Activated CD8-positive, alpha-beta memory T cell treated with anti-CD3 and anti-CD28 coated beads for 48 hours (primary cell): ENCODE data around the gene TNRC18.
"Not testable (repeated sequence)": the region's sequence is repeated elsewhere in the genome, so short reads cannot be mapped to it uniquely, and the experiment has no call there.

Experiments
- DNase-seq, 3 experiments: peaks; one replicate each; pipeline ENCODE4 v3.0.0-alpha.2; 2020; ENCODE audit warnings: low read depth in 2 of 3, low spot score in 2 of 3

TNRC18 gene

DNA sequence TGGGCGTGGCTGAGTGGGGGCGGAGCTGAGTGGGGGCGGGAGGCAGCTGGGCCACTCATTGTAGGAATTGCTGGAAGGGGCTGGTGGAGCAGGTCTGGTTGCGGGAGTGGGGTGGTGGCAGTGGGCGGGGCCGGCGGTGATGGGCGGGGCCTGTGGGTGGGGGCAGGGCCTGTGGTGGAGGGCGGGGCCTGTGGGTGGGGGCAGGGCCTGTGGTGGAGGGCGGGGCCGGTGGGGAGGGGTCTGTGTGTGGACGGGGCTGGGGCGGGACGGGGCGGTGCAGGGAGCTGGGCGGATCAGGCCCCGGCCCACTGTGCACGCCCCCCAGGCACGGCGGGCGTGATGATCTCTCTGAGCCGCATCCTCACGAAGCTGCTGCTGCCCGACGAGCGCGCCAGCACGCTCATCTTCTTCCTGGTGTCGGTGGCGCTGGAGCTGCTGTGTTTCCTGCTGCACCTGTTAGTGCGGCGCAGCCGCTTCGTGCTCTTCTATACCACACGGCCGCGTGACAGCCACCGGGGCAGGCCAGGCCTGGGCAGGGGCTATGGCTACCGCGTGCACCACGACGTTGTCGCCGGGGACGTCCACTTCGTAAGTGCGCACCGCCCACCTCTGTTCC, 126.9 kb downstream of the TNRC18 start:
- peak; percentile 20 to 56 (median 29) for DNase-seq

DNA sequence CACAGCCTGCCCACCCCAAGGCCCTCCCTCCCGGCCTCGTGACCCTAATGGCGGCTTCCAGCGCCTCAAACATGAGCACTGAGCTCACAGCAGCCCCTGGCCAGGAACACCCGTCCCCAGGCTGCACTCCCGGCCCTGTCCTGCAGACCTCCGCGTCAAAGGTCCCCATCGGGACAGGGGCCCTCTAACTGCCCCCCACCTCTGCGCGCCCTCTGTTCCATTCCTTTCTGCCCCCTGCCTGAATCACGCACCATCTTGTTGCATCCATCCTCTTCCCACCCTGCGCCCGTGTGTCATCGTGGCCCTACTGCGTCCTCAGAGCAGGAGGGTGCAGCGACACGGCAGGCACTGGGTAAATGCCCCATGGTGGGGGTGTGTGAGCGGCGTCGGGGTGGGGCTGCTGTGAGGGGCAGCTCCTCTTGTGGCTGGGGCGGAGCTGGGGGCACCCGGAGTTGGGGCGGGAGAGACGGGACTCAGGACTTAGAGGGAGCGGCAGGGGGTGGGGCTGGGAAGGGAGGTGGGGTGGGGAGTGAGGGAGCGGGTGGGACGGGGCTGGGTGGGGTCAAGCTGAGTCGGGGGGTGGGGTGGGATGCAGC, 127.5 kb downstream of the TNRC18 start:
- DNase-seq: no peak

DNA sequence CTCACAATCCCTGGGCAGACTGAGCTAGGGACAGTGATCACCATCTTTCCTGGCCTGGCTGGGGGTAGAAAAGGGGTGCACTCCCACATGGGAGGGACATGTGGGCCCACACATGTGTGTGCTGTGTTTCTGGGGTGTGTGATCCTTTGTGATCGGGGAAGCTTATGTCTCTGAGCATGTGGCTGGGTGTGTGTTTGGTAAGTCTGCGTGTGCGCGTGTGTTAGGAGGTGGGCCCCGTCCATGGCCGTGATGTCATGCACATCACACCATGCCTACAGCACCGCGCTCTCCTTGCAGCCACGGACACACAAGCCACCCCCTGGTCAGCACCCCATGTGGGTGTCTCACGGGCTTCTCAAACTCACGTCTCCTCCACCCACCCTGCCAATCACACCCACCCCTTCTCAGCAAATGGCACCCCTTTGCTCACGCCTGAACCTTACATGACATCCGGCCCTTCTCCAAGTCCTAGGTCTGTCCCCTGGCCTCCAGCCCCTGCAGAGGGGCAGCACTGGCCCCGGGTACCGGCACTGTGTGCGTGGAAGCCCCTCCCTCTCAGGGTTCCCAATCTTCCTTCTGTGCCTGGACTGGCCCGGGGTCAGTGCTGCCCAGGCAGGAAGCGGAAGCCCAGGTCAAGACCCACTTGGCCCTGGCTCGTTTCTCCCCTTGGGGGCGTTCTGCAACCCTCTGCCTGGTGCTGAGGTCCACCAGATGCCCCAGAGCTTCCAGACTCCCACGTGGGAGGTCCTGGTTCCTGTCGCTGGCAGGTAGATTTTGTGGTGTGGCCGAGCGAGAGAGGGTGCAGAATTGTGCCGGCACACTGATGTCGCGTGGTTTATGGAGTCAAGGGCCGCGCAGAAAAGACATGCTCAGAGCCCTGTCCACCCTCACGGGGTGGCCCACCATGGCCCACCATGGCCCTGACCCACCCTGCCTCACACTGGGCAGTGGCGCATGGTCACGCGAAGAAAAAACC, 128.3 kb downstream of the TNRC18 start:
- no peak for DNase-seq

GRCh38 chr7:5294169-5294987, 129.3 kb downstream of the TNRC18 start:
- DNase-seq: no peak

DNA sequence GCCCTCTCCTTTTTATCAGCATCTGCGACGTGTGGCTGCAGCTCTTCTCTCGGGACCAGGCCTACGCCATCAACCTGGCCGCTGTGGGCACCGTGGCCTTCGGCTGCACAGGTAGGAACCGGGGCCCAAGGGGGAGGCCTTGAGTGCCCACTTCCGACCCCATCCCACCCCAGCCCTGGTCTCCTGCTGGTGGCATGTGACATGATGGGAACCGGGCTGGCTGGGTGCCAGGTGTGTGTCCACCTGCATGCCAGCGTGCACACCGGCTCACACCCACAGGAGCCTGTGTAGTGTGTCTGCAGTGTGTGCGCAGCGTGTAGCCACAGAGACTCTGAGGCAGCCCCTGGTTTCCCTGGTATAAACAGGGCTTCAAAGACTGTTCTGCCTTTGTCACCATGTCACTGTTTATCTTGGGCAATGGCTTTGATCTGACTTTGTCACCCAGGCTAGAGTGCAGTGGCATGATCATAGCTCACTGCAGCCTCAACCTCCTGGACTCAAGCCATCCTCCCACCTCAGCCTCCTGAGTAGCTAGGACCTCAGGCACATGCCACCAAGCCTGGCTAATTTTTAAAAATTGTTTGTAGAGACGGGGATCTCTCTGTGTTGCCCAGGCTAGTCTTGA, 131.8 kb downstream of the TNRC18 start:
- DNase-seq: not testable (repeated sequence)

DNA sequence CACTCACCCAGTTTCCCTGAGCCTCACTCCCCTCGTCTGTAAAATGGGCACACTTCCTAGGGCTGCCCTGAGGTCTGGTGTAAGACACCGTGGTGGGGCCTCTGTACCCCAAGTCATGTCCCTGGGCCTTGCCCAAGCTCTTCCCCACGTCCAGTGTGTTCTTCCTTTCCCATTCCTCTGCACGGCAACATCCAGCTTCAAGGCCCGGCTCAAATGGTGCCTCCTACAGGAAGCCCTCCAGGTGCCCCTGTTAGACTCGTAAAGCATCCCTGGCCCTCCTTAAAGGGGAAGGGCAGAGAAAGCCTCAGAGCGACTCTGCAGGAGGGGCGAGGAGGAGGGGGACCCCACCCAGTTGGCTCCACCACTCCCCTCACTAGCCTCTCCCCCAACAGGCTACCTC, 132.3 kb downstream of the TNRC18 start:
- no peak for DNase-seq

DNA sequence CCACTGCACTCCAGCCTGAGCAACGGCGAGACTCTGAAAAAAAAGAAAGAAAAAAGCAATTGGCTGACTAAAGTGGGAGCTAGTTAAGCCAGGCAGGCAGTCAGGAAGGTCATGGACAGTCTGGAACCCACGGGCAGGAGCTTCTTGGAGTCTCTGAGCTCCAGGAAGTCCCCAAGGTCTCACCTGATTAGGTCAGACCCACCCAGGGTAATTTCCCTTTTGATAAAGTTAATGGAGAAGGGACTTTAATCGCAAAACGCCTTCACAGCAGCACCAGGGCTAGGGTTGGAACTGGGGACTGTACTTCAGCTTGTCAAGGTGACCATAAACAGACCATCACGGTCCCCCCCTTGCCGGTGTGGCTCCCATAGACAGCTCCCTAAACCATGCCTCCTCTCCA, 134.3 kb downstream of the TNRC18 start:
- DNase-seq: no peak

DNA sequence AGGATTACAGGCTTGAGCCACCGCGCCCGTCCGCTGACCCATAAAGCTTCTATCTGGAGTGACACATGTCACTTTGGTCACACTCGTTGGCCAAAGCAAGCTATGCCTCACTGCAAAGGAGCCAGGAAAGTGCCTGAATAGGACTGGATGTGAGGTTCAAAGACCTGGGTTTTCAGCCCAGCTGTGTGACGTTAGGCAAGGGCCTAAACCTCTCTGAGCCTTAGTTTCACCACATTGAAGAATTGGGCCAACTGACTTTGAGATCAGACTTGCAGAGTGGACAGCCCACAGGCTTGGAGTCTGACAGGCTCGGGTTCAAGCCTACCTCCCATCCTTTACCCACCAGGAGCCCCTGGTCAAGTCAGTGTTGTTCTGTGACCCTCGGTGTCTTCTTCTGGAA, 135.1 kb downstream of the TNRC18 start:
- DNase-seq: not testable (repeated sequence)

DNA sequence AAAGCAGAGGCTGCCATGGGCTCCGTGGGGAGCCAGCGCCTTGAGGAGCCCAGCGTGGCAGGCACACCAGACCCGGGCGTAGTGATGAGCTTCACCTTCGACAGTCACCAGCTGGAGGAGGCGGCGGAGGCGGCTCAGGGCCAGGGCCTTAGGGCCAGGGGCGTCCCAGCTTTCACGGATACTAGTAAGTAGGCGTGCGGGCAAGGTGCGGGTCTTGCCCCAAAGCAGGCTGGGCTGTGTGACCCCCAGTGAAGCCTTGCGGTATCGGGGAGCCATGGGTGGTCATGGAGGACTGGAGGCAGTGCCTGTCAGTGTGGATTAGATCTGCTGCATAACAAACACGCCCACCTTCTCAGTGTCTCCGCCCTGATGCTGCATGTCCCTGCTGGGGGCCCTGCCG, 135.8 kb downstream of the TNRC18 start:
- no peak for DNase-seq

GRCh38 chr7:5287373-5287772, 136.3 kb downstream of the TNRC18 start:
- DNase-seq: not testable (repeated sequence)

DNA sequence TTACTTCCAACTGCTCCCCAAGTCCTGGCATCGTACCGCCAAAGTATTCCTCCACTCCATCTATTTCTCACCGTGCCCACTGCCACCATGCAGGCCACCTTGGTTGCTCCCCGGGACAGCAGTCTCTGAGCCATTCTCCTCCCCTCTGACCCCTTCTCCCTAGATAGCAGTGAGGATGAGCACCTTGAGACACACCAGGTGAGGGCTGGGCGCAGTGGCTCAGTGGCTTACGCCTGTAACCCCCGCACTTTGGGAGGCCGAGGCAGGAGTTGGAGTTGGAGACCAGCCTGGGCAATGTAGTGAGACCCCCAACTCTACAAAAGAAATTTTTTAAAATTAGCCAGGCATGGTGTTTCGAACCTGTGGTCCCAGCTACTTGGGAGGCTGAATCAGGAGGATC, 136.7 kb downstream of the TNRC18 start:
- no peak for DNase-seq

DNA sequence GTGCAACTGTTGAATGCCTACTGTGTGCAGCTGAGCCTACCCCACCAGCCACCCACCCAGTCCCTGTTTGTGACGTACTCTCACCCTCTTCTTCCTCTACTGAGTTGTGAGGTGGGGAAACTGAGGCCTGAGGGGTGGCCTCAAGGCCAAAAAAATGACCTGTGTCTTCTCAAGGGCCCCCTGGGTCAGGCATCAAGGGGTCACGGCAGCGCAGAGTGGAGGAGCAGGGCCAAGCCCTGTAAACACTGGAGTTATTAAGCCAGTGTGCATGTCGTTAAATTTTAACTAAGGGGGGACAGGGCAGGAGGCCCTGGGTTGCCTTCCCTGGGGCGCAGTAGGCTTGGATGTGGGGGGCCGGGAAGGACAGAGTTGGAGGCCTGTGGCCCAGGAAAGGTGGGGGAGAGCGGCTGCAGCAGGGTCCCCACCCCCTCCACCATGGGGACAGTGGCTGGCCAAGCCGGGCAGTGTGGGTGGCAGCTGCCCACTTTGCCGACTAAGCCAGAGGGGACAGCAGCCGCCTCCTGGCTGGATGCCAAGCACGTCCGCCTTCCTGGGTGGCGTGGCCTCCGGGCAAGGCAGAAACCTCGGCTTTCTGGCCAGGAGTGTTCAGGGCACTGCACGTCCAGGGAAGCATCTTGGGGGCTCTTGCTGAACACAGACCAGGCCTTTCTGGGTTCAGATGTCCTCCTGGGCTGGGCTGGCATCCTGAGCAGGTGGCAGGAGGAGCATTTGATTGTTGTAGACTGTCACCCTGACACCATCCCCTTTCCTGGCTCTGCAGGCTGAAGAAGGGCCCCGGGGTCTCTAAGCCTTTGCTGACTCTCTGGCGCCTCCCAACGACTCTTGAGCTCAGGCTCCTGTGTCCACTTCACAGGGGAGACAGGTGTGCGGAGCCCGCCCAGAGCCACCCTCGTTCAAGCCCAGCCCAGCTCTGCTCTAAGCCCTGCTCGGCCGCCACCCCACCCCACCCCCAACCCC, 139.0 kb downstream of the TNRC18 start:
- no peak for DNase-seq

- DNase-seq: no peak
These were observed 140.0 kb downstream of the TNRC18 start for GRCh38 chr7:5283421-5284303.

GRCh38 chr7:5282543-5283316, 140.9 kb downstream of the TNRC18 start, which contains the start of gene SLC29A4:
SLC29A4 (plus strand) TSS chr7:5282943; CDS start chr7:5287817, 4,874 bp downstream.
- no peak for DNase-seq

- DNase-seq: not testable (repeated sequence)
These were observed 141.8 kb downstream of the TNRC18 start for GRCh38 chr7:5281598-5282500.

DNA sequence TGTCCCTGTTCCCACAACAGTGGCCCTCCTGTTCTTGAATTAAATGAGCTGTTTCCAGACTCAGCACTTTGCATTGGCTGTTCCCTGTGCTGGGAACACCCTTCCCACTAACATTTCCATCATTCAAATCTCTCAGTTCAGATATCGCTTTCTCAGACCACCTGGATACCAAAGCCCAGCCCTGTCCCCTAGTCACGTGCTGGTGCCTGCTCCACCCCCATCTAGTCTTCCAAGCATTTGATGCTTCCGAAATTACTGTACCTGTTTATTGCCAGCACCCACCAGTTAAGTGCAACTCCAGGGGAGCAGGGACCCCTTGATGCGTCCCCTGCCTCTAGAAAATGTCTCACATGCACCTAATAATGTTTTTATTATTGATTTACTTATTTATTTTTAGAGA, 143.9 kb downstream of the TNRC18 start:
- DNase-seq: no peak

DNA sequence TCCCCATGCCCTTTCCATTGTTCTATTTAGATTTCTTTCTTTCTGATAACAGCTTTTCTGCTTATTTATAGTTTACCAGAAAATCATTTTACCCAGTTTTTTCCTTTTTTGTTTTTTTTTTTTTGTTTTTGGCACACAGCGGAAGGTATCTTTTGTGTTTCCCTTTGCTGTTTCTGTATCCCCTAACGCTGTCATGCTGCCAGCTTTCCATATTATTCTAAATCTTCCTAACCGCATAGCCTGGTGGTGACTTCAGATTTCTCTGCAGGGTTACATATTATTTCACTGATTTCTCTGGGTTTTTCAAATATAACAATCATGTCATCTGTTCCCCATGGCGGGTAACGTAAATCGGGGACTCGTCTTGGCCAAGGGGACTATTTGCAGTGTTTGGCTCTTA, 144.9 kb downstream of the TNRC18 start:
- DNase-seq: no peak
